GM12878 (cell line): ENCODE measurements around the gene AREG. TPM values are rescaled to one million over a fixed set of nuclear protein-coding genes. Genes with fewer than 3 reads are reported as not detected.

Experiments
- ATAC-seq: fragments of 200-7000 bp; cut with Tn5 transposase; 3 replicates; pipeline ENCODE4 v1.9.1; 2020; ENCODE audit warnings: mild to moderate bottlenecking, moderate library complexity
- BruUV-seq: library from RNA; stranded (reverse); fragments of 400-500 nt; replicated peaks from 2 replicates; lab custom pipeline; 2021; lab: Mats Ljungman, UMichigan
- CTCF ChIA-PET: fragments of 300-600 bp; sonication (Branson Sonifier 250); formaldehyde crosslinking; extraction: SDS; loops from one replicate; lab custom pipeline; 2021; ENCODE audit warnings: inconsistent platforms; lab: Yijun Ruan, JAX
- POLR2A ChIA-PET: fragments of 350-600 bp; formaldehyde crosslinking; extraction: SDS; loops from one replicate; lab custom pipeline; 2021; ENCODE audit warnings: inconsistent platforms; lab: Charles Lee
- RAD21 ChIA-PET: fragments of 300-600 bp; sonication (Branson Sonifier 250); formaldehyde crosslinking; loops from one replicate; lab custom pipeline; 2023; ENCODE audit warnings: antibody characterized with exemption; ENCODE audit not compliant: unreplicated experiment; lab: Charles Lee
- SMC1A ChIA-PET: fragments of 300-600 bp; sonication (Branson Sonifier 250); formaldehyde crosslinking; loops from one replicate; lab custom pipeline; 2023; ENCODE audit not compliant: unreplicated experiment, uncharacterized antibody; lab: Charles Lee
- DNase-seq: peaks from one replicate; pipeline ENCODE4 v3.0.0-alpha.2; 2011; ENCODE audit warnings: low read depth, low spot score
- FAIRE-seq: peaks from 3 replicates; lab custom pipeline; 2011; peaks lifted over from hg19 to GRCh38; lab: Jason Lieb, UNC
- H2AFZ ChIP-seq: 2 replicates; pipeline ENCODE4 v1.6.0; 2011; ENCODE audit warnings: low read depth, low read length, control low read depth; ENCODE audit not compliant: control insufficient read depth
- H3K27ac ChIP-seq: 2 replicates; pipeline ENCODE4 v1.5.1; 2011; ENCODE audit warnings: control low read depth; ENCODE audit not compliant: control insufficient read depth, insufficient read depth
- H3K27me3 ChIP-seq, 2 experiments: replicated peaks in 1 of 2; 2 replicates each; pipeline versions ENCODE4 v1.6.0 to v1.6.1; 2011; ENCODE audit warnings: low read length in 1 of 2; ENCODE audit not compliant: control insufficient read depth in 2 of 2, insufficient read depth in 2 of 2
- H3K36me3 ChIP-seq, 2 experiments: 2 replicates each; pipeline ENCODE4 v1.5.1; 2011; ENCODE audit warnings: low read length in 1 of 2; ENCODE audit not compliant: control insufficient read depth in 2 of 2, insufficient read depth in 2 of 2
- H3K4me1 ChIP-seq: 2 replicates; pipeline ENCODE4 v1.6.1; 2011; ENCODE audit warnings: mild to moderate bottlenecking, low read length, moderate library complexity, mixed read lengths; ENCODE audit not compliant: control insufficient read depth, insufficient read depth
- H3K4me2 ChIP-seq: 2 replicates; pipeline ENCODE4 v1.6.0; 2011; ENCODE audit warnings: control low read depth; ENCODE audit not compliant: control insufficient read depth, insufficient read depth
- H3K4me3 ChIP-seq: fragments of 200-600 bp; sonication (generic); 2 replicates; pipeline ENCODE4 v1.5.1; 2016
- H3K79me2 ChIP-seq: 2 replicates; pipeline ENCODE4 v1.6.0; 2011; ENCODE audit warnings: low read length; ENCODE audit not compliant: control insufficient read depth, insufficient read depth
- H3K9ac ChIP-seq: 2 replicates; pipeline ENCODE4 v1.8.0; 2011; ENCODE audit warnings: low read length, control low read depth, mixed read lengths; ENCODE audit not compliant: control insufficient read depth, insufficient read depth
- H3K9me3 ChIP-seq: replicated peaks from 3 replicates; pipeline ENCODE4 v1.5.1; 2011; ENCODE audit warnings: mild to moderate bottlenecking, low read length; ENCODE audit not compliant: control insufficient read depth, insufficient read depth
- H4K20me1 ChIP-seq: 2 replicates; pipeline ENCODE4 v1.6.0; 2011; ENCODE audit not compliant: control insufficient read depth, insufficient read depth
- EP300 ChIP-seq, 2 experiments: fragments of 150-350 bp in 1 of 2; IDR thresholded peaks; 2 replicates each; pipeline ENCODE4 v1.6.1; 2011 to 2012; ENCODE audit warnings: low read depth in 2 of 2, low read length in 2 of 2, borderline replicate concordance in 1 of 2, improper control_type of control experiment in 1 of 2, inconsistent platforms in 1 of 2; ENCODE audit not compliant: control insufficient read depth in 1 of 2
- SPI1 ChIP-seq: IDR thresholded peaks from 2 replicates; pipeline ENCODE4 v1.6.1; 2011; ENCODE audit warnings: low read depth, mild to moderate bottlenecking, low read length, moderate library complexity, borderline replicate concordance; ENCODE audit not compliant: insufficient read depth
- ZBTB40 ChIP-seq: fragments of 450-650 bp; IDR thresholded peaks from 2 replicates; pipeline ENCODE4 v1.6.1; 2016; ENCODE audit warnings: mild to moderate bottlenecking, moderate library complexity, borderline replicate concordance
- WGBS: methylation state at CpG from one replicate; pipeline ENCODE4 v1.1.6; 2016; ENCODE audit warnings: low lambda C conversion rate; ENCODE audit not compliant: insufficient replicate concordance, insufficient coverage; ENCODE audit errors: missing lambda C conversion rate; 5-methylcytosine and 5-hydroxymethylcytosine counted together
- in situ Hi-C: fragments of 300-500 bp; cut with MboI; formaldehyde crosslinking; loops from 9 replicates; pipeline ENCODE4 v1.14.3; 2018; ENCODE audit warnings: mixed read lengths
- intact Hi-C: fragments of 100-400 bp; cut with micrococcal nuclease; formaldehyde crosslinking; loops from one replicate; pipeline ENCODE4 v1.14.2; 2022; ENCODE audit not compliant: unreplicated experiment
- polyA plus RNA-seq, 11 experiments: library from polyadenylated mRNA; depleted of rRNA in 4 of 11; unstranded in 6 of 11; stranded (reverse) in 5 of 11; fragments of >200 nt; fragmentation: Nextera tagmentation in 4 of 11; fragmentation: Illumina TruSeq in 1 of 11; extraction: Ambion mirVana in 4 of 11; extraction: Trizol in 1 of 11; gene quantifications; 1 replicate in 1 of 11; 2 replicates in 10 of 11; pipeline versions ENCODE4 v1.2.1 to v1.2.3, GENCODE V29; 2011 to 2016; ENCODE audit warnings: inconsistent platforms in 2 of 11, missing spikeins in 2 of 11, low read depth in 1 of 11
- total RNA-seq, 4 experiments: library from RNA; depleted of rRNA in 3 of 4; stranded (reverse); fragments of >200 nt in 3 of 4; fragmentation: Illumina TruSeq in 1 of 4; extraction: Trizol in 1 of 4; gene quantifications; 2 replicates each; pipeline versions ENCODE4 v1.2.1 to v1.2.3, GENCODE V29; 2013 to 2021

Gene AREG
- total and polyA plus RNA-seq, 10 of the 15 experiments (the other 5 are each of a cell fraction or from before 2014, with no cell fraction given), result 0.25 to 0.37 TPM; not detected in 8

DNA sequence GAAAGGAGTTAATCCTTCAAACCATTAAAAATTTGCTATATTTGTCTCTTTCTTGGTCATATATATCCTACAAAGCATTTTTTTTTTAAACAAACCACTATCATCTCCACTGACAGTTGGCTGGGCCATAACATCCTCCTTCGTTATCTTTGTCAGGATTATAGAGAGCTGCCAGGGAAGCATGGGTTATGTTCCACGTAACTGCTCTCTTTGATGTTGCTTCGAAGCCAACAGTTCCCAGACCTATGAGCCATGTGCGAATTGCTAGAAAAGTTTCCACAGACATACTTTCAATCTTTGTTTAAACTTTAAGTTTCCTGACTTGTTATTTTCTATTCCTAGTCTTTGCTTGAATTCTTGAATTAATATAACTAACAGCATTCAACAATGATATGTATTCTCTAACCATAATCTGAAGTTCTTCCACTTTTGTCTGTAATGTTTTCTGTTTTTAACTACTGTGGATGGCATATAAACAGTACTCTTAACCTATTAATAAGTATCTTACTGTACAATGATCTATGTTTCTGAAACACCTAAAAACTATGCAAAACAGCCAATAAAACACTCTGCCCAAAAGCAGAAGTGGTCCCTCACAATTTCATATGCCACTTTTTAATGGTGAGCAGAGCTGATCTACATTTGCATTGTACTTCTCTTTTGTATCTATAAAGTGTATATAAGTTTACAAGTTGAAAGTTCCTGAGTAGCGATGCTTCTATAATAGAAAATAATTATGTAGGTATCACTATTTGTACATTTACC is 42.1 kb upstream of the AREG start:
- ATAC-seq (peak; percentile 94), DNase-seq (peak; percentile 13), FAIRE-seq (peak; percentile 27)
- Histone ChIP-seq H3K4me1 (peaks cover 3% of the 10 kb centered on the region), H3K79me2 (no peaks in the 10 kb centered on the region), H4K20me1 (no peaks in the 10 kb centered on the region), H3K27ac (no peak overlapping the region), H3K4me2 (no peak overlapping the region), H3K9me3 (no peaks in the 10 kb centered on the region; the same call in 2 of the 3 replicates), H3K27me3 (peaks cover 0 to 1% of the 10 kb centered on the region in 2 experiments; a peak in 1 of 4 replicates), H3K9ac (no peak overlapping the region), H2AFZ (no peak overlapping the region), H3K4me3 (no peak overlapping the region), H3K36me3 (no peaks in the 10 kb centered on the region)
- POLR2A ChIA-PET, result no interaction called here
- 7% methylated on average over 5 of the region's 5 CpGs for WGBS
- RAD21 ChIA-PET, result no interaction called here
- TF ChIP-seq EP300 (IDR thresholded peaks at IDR 0.05; ENCODE audit: borderline replicate concordance in 1 of 2, control insufficient read depth in 1 of 2, low read depth in 2 of 2, low read length in 2 of 2) (peak in 1 of 2 experiments; percentile 26; a peak in 1 of 4 replicates), SPI1 (peak; percentile 88; the same call in 1 of the 2 replicates), ZBTB40 (no peak)
- intact Hi-C loops (no loop called here), in situ Hi-C loops (no loop called here)
- CTCF ChIA-PET, result no interaction called here
- no TSS peak for BruUV-seq
- SMC1A ChIA-PET, result interaction anchor here (1.3 kb wide), 1 partner anchor 24 kb away, joined by 4 read pairs; no protein-coding TSS in a partner anchor
